Tibial nerve (tissue), 4 donors: ENCODE results near the gene CCDC197. TPM values are rescaled to one million over a fixed set of nuclear protein-coding genes. Genes with fewer than 3 reads are reported as not detected.

ENCODE experiments used
- DNase-seq, 2 donors: peaks; one replicate each; pipeline ENCODE4 v3.0.0-alpha.2; 2019; ENCODE audit warnings: low spot score in 2 of 2
- H3K27ac ChIP-seq, 4 donors: fragments of 200-600 bp; sonication (generic) in 3 of 4; one replicate each; pipeline ENCODE4 v1.5.1; 2017 to 2019; ENCODE audit warnings: mild to moderate bottlenecking in 1 of 4
- H3K27me3 ChIP-seq, 2 donors: fragments of 200-600 bp; sonication (generic) in 1 of 2; one replicate each; pipeline versions ENCODE4 v1.5.1 to v1.6.0; 2017 to 2019
- H3K36me3 ChIP-seq, 3 donors: fragments of 200-600 bp; sonication (generic); one replicate each; pipeline ENCODE4 v1.5.1; 2018 to 2019
- H3K4me1 ChIP-seq, 4 donors: fragments of 200-600 bp; sonication (generic) in 3 of 4; one replicate each; pipeline ENCODE4 v1.5.1; 2017 to 2019
- H3K4me3 ChIP-seq, 4 donors: fragments of 200-600 bp; sonication (generic) in 3 of 4; one replicate each; pipeline ENCODE4 v1.5.1; 2017 to 2019; ENCODE audit warnings: mild to moderate bottlenecking in 1 of 4, moderate library complexity in 1 of 4
- H3K9me3 ChIP-seq, 4 donors: fragments of 200-600 bp; sonication (generic) in 3 of 4; one replicate each; pipeline ENCODE4 v1.5.1; 2017 to 2019
- EP300 ChIP-seq, 2 donors: sonication (generic); formaldehyde crosslinking; IDR thresholded peaks; one replicate each; pipeline ENCODE4 v1.6.1; 2017; ENCODE audit warnings: antibody characterized with exemption in 2 of 2, mild to moderate bottlenecking in 1 of 2
- POLR2A ChIP-seq, 2 donors: fragments of 450-650 bp; IDR thresholded peaks; one replicate each; pipeline ENCODE4 v1.6.1; 2017; ENCODE audit warnings: antibody characterized with exemption in 2 of 2, mild to moderate bottlenecking in 2 of 2, moderate library complexity in 2 of 2
- WGBS, 2 donors: methylation state at CpG; one replicate each; pipeline ENCODE4 v1.1.5; 2018; 5-methylcytosine and 5-hydroxymethylcytosine counted together
- total RNA-seq, 4 donors: library from RNA; depleted of rRNA; stranded (reverse); fragments of >200 nt; gene quantifications; one replicate each; pipeline ENCODE4 v1.1.0, GENCODE V29; 2016
- TF ChIP-seq, protein P1 (sequence below), 5 experiments: fragments of 200-600 bp in 3 of 5; fragments of 450-650 bp in 2 of 5; sonication (generic) in 3 of 5; IDR thresholded peaks; one replicate each; pipeline ENCODE4 v1.5.1; 2016 to 2019; ENCODE audit warnings: antibody characterized with exemption in 5 of 5, mild to moderate bottlenecking in 3 of 5, moderate library complexity in 2 of 5

CCDC197 gene
- total RNA-seq, 4 donors from 2014 or later, result not detected

DNA sequence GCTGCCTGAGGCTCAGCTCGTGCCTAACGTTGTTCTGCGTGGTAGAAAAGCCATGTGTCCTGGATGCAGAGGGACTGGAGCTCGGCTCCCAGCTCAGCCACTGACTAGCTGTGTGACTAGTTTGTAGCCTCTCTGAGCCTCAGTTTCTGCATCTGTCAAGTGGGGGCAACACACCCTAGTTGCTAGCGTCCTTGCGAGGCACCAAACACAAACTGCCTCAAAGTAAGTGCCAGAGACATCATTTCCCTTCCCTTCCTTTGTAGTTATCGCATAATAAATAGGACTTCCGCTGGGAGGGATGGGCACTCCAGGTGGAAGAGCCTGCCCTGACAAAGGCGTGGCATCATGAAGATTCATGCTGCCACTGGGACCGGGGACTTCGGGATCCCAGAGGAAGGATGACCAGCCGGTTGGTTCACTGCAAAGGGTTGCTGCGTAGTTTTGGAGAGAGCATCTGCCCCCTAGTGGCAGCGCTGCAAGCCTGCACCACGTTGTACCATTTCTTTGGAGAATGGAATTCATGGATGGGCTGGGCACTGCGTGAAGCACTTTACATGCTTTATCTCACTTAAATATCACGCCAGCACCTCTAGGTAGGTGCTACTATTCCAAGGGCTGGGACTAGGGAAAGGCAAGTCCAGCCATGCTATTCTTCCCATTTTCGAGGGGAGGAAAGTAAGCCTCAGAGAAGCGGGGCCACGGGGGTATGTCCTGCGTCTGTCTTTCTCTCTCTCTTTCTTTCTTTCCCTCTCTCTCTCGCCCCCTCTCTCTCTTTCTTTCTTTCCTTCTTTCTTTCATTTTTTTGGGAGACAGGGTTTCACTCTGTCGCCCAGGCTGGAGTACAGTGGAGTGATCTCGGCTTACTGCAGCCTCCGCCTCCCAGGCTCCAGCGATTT lies 4.6 kb downstream of the CCDC197 start:
- H3K36me3 ChIP-seq, result no peaks in the 10 kb centered on the region
- peaks cover 0 to 10% (median 0%) of the 10 kb centered on the region in 4 donors for H3K4me1 ChIP-seq
- H3K9me3 ChIP-seq, result no peaks in the 10 kb centered on the region
- H3K4me3 ChIP-seq, result no peak overlapping the region
- 41 to 46% methylated on average over 19 to 26 of the region's 26 CpGs for WGBS, 2 donors
- TF ChIP-seq, protein P1, sequence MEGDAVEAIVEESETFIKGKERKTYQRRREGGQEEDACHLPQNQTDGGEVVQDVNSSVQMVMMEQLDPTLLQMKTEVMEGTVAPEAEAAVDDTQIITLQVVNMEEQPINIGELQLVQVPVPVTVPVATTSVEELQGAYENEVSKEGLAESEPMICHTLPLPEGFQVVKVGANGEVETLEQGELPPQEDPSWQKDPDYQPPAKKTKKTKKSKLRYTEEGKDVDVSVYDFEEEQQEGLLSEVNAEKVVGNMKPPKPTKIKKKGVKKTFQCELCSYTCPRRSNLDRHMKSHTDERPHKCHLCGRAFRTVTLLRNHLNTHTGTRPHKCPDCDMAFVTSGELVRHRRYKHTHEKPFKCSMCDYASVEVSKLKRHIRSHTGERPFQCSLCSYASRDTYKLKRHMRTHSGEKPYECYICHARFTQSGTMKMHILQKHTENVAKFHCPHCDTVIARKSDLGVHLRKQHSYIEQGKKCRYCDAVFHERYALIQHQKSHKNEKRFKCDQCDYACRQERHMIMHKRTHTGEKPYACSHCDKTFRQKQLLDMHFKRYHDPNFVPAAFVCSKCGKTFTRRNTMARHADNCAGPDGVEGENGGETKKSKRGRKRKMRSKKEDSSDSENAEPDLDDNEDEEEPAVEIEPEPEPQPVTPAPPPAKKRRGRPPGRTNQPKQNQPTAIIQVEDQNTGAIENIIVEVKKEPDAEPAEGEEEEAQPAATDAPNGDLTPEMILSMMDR (IDR thresholded peaks at IDR 0.05), result peak; percentile 89 to 96 (median 93)
- TF ChIP-seq POLR2A (IDR thresholded peaks at IDR 0.05), result no peak
- H3K27me3 ChIP-seq, result peaks cover 0 to 4% of the 10 kb centered on the region in 2 donors
- DNase-seq, result peak; percentile 22 to 48
- H3K27ac ChIP-seq, result no peak overlapping the region

DNA sequence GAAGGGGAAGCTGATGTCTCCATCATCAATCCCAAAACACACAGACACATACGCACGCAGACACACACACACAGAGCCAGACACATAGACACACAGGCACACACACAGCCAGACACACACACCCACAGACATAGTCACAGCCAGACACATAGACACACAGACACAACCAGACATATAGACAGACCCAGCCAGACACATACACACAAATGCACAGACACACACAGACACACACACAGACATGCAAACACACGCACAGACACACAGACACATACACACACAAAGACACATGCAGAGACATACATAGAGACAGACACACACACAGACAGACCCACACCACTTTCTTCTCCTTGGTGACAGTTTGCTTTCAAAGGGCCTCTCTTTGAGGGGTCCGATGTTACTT lies 6.3 kb downstream of the CCDC197 start:
- Histone ChIP-seq H3K9me3 (no peaks in the 10 kb centered on the region), H3K27ac (no peak overlapping the region), H3K4me3 (no peak overlapping the region), H3K27me3 (peaks cover 0 to 4% of the 10 kb centered on the region in 2 donors), H3K36me3 (no peaks in the 10 kb centered on the region), H3K4me1 (peaks cover 0 to 10% (median 0%) of the 10 kb centered on the region in 4 donors)
- DNase-seq, result no peak
- WGBS, 2 donors, result 78 to 84% methylated on average over 3 to 4 of the region's 4 CpGs
- TF ChIP-seq EP300 (IDR thresholded peaks at IDR 0.05) (no peak), POLR2A (IDR thresholded peaks at IDR 0.05) (no peak)
- TF ChIP-seq, protein P1 (IDR thresholded peaks at IDR 0.05), result no peak

DNA sequence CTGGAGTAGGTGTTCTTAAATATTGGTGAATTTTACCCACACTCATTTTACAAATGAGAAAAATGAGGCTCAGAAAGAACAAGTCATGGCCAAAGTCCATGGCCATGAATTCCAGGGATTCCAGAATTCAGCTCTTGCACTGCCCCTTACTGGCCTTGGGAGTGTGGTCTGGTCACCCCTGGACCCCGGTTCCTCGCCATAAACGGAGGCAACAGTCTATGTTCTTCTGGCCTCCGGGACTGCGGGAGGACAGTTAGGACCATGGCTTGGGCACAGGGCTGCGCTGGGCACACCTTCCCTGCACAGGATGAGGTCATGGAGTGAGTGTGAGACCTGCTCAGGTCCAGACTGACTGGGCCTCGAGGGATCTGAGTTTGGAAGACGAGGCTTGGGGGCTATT lies 6.9 kb downstream of the CCDC197 start:
- TF ChIP-seq, protein P1 (IDR thresholded peaks at IDR 0.05), result no peak
- TF ChIP-seq POLR2A (IDR thresholded peaks at IDR 0.05) (no peak), EP300 (IDR thresholded peaks at IDR 0.05) (no peak)
- 41 to 52% methylated on average over 3 of the region's 8 CpGs for WGBS, 2 donors
- H3K27ac ChIP-seq, result no peak overlapping the region
- no peak overlapping the region for H3K4me3 ChIP-seq
- H3K4me1 ChIP-seq, result peaks cover 0 to 10% (median 0%) of the 10 kb centered on the region in 4 donors
- DNase-seq, result no peak
- peaks cover 0 to 4% of the 10 kb centered on the region in 2 donors for H3K27me3 ChIP-seq
- H3K9me3 ChIP-seq, result no peaks in the 10 kb centered on the region
- no peaks in the 10 kb centered on the region for H3K36me3 ChIP-seq

DNA sequence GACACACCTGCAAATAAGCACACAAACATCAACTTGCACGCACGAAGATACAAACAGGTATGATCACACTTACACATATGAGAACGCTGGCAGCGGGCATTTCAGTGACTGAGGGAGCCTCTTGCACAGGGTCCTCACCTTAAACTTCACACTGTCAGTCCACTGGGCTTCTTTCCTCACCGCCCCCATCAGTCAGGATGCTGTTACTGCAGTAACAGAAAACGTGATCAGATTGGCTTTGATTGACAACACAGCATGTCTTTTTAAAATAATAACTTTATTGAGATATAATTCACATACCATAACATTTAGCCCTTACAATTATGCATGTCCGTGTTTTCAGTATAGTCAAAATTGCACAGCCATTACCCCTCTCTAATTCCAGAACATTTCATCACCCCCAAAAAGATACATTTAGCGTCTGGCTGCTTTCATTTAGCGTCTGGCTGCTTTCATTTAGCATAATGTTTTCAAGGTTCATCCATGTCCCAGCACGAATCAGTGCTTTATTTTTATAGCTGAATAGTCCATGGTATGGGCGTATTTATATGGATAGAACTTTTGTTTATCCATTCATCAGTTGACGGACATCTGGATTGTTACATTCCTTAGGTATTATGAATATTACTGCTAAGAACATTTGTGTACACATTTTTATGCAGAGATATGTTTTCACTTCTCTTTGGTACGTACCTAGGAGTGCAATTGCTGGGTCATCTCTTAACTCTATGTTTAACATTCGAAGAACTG lies 8.4 kb downstream of the CCDC197 start:
- Histone ChIP-seq H3K36me3 (no peaks in the 10 kb centered on the region), H3K4me3 (no peak overlapping the region), H3K9me3 (no peaks in the 10 kb centered on the region), H3K27me3 (peaks cover 0 to 4% of the 10 kb centered on the region in 2 donors), H3K4me1 (peaks cover 0 to 10% (median 0%) of the 10 kb centered on the region in 4 donors), H3K27ac (no peak overlapping the region)
- WGBS, 2 donors, result 50 to 53% methylated on average over 14 of the region's 14 CpGs
- DNase-seq, result no peak
- no peak for TF ChIP-seq EP300 (IDR thresholded peaks at IDR 0.05)
- TF ChIP-seq, protein P1 (IDR thresholded peaks at IDR 0.05), result no peak
- TF ChIP-seq POLR2A (IDR thresholded peaks at IDR 0.05), result no peak

DNA sequence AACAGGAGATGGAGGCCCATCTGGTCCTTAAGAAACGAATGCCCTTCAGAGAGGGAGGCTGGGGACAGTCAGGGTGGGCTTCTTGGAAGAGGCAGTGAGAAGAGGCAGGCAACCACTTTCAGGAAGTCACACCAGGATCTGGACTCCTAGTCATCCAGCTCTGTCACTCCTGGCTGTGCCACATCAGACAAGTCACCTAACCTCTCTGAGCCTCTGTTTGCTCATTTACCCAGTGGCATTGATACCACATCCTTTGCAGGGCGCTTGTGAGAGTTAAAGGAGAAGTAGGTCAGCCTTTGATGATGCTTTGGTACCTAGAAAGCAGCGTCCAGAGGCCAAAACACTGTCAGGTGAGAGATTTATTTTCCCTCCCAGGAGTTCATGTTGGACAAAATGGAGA lies 11.1 kb downstream of the CCDC197 start:
- Histone ChIP-seq H3K4me3 (no peak overlapping the region), H3K27me3 (no peaks in the 10 kb centered on the region), H3K4me1 (no peaks in the 10 kb centered on the region), H3K9me3 (no peaks in the 10 kb centered on the region), H3K27ac (no peak overlapping the region), H3K36me3 (no peaks in the 10 kb centered on the region)
- DNase-seq, result no peak
- 67 to 71% methylated on average over 3 of the region's 3 CpGs for WGBS, 2 donors
- TF ChIP-seq EP300 (IDR thresholded peaks at IDR 0.05), result no peak
- TF ChIP-seq, protein P1 (IDR thresholded peaks at IDR 0.05), result no peak
- no peak for TF ChIP-seq POLR2A (IDR thresholded peaks at IDR 0.05)
